Posterior cingulate gyrus (tissue), 11 donors: ENCODE measurements around the gene RAB6A.
A peak's percentile ranks its signal among the peaks of the same experiment; 100 is the strongest.
"Not testable (repeated sequence)": the region's sequence is repeated elsewhere in the genome, so short reads cannot be mapped to it uniquely, and the experiment has no call there.

ENCODE experiments used
- DNase-seq, 10 donors: peaks; one replicate each; pipeline versions ENCODE4 v3.0.0 to v3.0.0-alpha.2; 2020 to 2021; ENCODE audit warnings: mixed read lengths in 3 of 10
- intact Hi-C: fragments of 100-400 bp; cut with DNase I; formaldehyde crosslinking; loops from one replicate; pipeline ENCODE4 v1.15.1; 2023

The RAB6A gene

GRCh38 chr11:73770811-73771210 is 9.9 kb upstream of the RAB6A start:
- intact Hi-C loops, DNase-seq: not testable (repeated sequence)

- intact Hi-C loops = no loop called here
- DNase-seq = no peak
Measured at GRCh38 chr11:73766763-73767162, 5.9 kb upstream of the RAB6A start.

- intact Hi-C loops = loop anchor here (5.0 kb wide), 2 partner anchors 115 to 170 kb away; partner anchors contain the start of genes COA4 and PAAF1
- no peak for DNase-seq
Measured at GRCh38 chr11:73762732-73763131, 1.9 kb upstream of the RAB6A start.

- DNase-seq = no peak
- intact Hi-C loops = loop anchor here (1.0 to 5.0 kb wide), 3 partner anchors 18 to 171 kb away; partner anchors contain the start of genes COA4 and PAAF1
Measured at GRCh38 chr11:73761403-73761945, 600 bp upstream of the RAB6A start.

GRCh38 chr11:73760135-73760678 is 667 bp downstream of the RAB6A start:
- intact Hi-C loops = loop anchor here (5.0 kb wide), 2 partner anchors 117 to 172 kb away; partner anchors contain the start of genes COA4 and PAAF1
- DNase-seq = peak in 9 of 10 donors; percentile 23 to 89 (median 34)

GRCh38 chr11:73759610-73760134 is 1.2 kb downstream of the RAB6A start:
- intact Hi-C loops = loop anchor here (5.0 kb wide), 2 partner anchors 118 to 173 kb away; partner anchors contain the start of genes COA4 and PAAF1

GRCh38 chr11:73758451-73758850 is 2.4 kb downstream of the RAB6A start:
- intact Hi-C loops = no loop called here
- DNase-seq = no peak

More at GRCh38 chr11:73759610-73760134, 1.2 kb downstream of the RAB6A start:
- no peak for DNase-seq

GRCh38 chr11:73757598-73757997 is 3.3 kb downstream of the RAB6A start:
- intact Hi-C loops = no loop called here
- no peak for DNase-seq

GRCh38 chr11:73755670-73756069 is 5.2 kb downstream of the RAB6A start:
- DNase-seq = no peak
- intact Hi-C loops = no loop called here

GRCh38 chr11:73753938-73754337 is 6.9 kb downstream of the RAB6A start:
- no peak for DNase-seq

GRCh38 chr11:73752903-73753302 is 8.0 kb downstream of the RAB6A start:
- DNase-seq = peak in 1 of 10 donors; percentile 53
- intact Hi-C loops = no loop called here

More at GRCh38 chr11:73753938-73754337, 6.9 kb downstream of the RAB6A start:
- intact Hi-C loops = no loop called here

- peak in 2 of 10 donors; percentile 6 to 72 for DNase-seq
Measured at GRCh38 chr11:73752216-73752867, 8.5 kb downstream of the RAB6A start.

GRCh38 chr11:73750862-73751261 is 10.0 kb downstream of the RAB6A start:
- intact Hi-C loops, DNase-seq: not testable (repeated sequence)

More at GRCh38 chr11:73752216-73752867, 8.5 kb downstream of the RAB6A start:
- intact Hi-C loops = no loop called here

GRCh38 chr11:73750228-73750627 is 10.6 kb downstream of the RAB6A start:
- intact Hi-C loops = no loop called here
- DNase-seq = no peak

GRCh38 chr11:73749118-73749517 is 11.8 kb downstream of the RAB6A start:
- no peak for DNase-seq
- intact Hi-C loops = no loop called here

- no peak for DNase-seq
- intact Hi-C loops = no loop called here
Measured at GRCh38 chr11:73748300-73748699, 12.6 kb downstream of the RAB6A start.

- intact Hi-C loops = no loop called here
- no peak for DNase-seq
Measured at GRCh38 chr11:73747762-73748161, 13.1 kb downstream of the RAB6A start.

GRCh38 chr11:73746701-73747100 is 14.2 kb downstream of the RAB6A start:
- intact Hi-C loops = no loop called here
- DNase-seq = no peak

- intact Hi-C loops = no loop called here
- DNase-seq = no peak
Measured at GRCh38 chr11:73743045-73743444, 17.8 kb downstream of the RAB6A start.

GRCh38 chr11:73735959-73736358 is 24.9 kb downstream of the RAB6A start:
- DNase-seq, intact Hi-C loops: not testable (repeated sequence)

- intact Hi-C loops = no loop called here
- no peak for DNase-seq
Measured at GRCh38 chr11:73734993-73735392, 25.9 kb downstream of the RAB6A start.
